Measurements from ENCODE around the gene CACNA1C.

CACNA1C gene

DNA sequence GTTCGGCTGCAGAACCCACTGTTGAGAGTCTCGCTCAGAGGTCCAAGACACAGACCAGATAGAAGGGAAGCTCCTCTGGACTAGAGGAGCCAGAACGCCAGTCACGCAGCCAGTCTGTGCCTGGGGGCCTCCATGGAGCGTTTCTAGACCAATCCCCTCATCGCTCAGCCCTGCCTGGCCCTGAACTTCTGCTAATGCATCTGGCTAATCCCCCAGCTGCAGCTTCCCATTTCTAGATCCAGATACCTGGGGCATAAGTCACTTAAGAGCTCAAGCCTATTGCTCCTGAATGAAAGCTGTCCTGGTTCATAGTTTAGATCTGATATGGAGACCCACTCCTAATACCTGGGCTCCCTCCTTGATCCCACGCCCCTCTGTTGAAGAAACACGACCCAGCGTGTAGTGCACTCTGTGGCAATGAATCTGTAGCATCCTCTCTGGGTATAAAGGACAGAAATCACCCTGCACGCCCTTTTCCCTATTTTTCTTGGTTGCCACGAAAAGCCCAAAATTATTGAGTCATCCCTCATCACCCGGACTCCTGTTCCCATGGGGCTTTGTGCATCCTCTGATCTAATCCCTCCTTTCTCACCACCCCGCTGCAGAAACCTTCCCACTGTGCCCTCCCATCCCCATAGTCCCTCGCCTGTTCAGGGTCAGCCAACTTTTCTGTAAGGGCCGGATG lies 400.4 kb downstream of the CACNA1C start:
- DNase-seq (ENCODE audit: low read depth): no peak
- TF ChIP-seq, protein P1, sequence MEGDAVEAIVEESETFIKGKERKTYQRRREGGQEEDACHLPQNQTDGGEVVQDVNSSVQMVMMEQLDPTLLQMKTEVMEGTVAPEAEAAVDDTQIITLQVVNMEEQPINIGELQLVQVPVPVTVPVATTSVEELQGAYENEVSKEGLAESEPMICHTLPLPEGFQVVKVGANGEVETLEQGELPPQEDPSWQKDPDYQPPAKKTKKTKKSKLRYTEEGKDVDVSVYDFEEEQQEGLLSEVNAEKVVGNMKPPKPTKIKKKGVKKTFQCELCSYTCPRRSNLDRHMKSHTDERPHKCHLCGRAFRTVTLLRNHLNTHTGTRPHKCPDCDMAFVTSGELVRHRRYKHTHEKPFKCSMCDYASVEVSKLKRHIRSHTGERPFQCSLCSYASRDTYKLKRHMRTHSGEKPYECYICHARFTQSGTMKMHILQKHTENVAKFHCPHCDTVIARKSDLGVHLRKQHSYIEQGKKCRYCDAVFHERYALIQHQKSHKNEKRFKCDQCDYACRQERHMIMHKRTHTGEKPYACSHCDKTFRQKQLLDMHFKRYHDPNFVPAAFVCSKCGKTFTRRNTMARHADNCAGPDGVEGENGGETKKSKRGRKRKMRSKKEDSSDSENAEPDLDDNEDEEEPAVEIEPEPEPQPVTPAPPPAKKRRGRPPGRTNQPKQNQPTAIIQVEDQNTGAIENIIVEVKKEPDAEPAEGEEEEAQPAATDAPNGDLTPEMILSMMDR (IDR thresholded peaks at IDR 0.05; ENCODE audit: low read depth, low read length): no peak
- TF ChIP-seq MYC (IDR thresholded peaks at IDR 0.05; ENCODE audit: low read depth, low read length): no peak
- TF ChIP-seq, protein P2, sequence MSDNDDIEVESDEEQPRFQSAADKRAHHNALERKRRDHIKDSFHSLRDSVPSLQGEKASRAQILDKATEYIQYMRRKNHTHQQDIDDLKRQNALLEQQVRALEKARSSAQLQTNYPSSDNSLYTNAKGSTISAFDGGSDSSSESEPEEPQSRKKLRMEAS (IDR thresholded peaks at IDR 0.05; ENCODE audit: low read depth, low read length): no peak
- no peak for TF ChIP-seq POLR2A (IDR thresholded peaks at IDR 0.05; ENCODE audit: extremely low read depth, insufficient read length)
- no peak overlapping the region for H3K4me3 ChIP-seq (ENCODE audit: low read depth, low read length)

DNA sequence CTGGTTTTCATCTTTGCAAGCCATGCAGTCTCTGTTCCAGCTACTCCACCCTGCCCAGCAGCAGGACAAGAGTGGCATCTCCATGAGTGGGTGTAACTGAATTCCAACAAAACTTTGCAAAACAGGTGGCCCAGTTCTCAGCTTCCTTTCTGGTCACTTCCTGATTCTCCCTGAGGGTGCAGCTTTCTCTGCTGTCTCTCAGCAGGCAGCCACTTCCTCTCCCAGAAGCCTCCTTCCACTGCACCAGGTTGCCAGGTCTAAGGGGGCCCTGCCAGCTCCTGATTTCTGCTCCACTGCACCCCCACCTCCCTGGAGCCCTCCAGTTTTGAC lies 400.9 kb downstream of the CACNA1C start:
- H3K4me3 ChIP-seq (ENCODE audit: low read depth, low read length): no peak overlapping the region
- TF ChIP-seq MYC (IDR thresholded peaks at IDR 0.05; ENCODE audit: low read depth, low read length) (0 out of 2 replicates have a peak, but pooled peaks have one; percentile 15), POLR2A (IDR thresholded peaks at IDR 0.05; ENCODE audit: extremely low read depth, insufficient read length) (no peak)
- TF ChIP-seq, protein P2 (IDR thresholded peaks at IDR 0.05; ENCODE audit: low read depth, low read length): no peak
- DNase-seq (ENCODE audit: low read depth): peak; percentile 77

DNA sequence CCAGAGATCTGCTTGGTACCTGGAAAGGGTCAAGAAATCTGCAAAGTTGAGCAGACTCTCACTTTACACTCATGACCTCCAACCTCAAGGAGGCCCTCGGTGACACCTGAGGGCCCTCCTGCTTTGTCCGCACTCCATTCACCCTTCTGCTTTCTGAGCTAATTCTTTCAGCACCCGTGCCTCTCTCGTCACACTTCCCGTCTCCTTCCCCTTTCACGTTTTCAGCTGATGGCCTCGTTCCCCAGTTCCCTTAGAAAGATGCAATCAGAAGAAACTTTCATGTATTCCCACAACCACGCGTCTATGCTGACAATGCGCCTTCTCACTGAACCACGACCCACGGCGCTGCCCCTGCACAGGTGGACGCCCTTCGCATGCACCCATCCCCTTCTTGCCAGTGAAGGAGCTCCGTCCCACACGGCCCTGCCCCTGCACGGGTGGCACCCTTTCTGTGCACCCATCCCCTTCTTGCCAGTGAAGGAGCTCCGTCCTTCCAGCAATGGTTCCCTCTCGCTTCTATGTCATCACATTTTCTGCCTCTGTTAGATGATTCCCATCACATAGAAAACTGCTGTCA lies 401.9 kb downstream of the CACNA1C start:
- TF ChIP-seq MYC (IDR thresholded peaks at IDR 0.05; ENCODE audit: low read depth, low read length): no peak
- TF ChIP-seq, protein P2 (IDR thresholded peaks at IDR 0.05; ENCODE audit: low read depth, low read length): no peak
- TF ChIP-seq, protein P1 (IDR thresholded peaks at IDR 0.05; ENCODE audit: low read depth, low read length): no peak
- no peak for TF ChIP-seq POLR2A (IDR thresholded peaks at IDR 0.05; ENCODE audit: extremely low read depth, insufficient read length)
- no peak overlapping the region for H3K4me3 ChIP-seq (ENCODE audit: low read depth, low read length)
- DNase-seq (ENCODE audit: low read depth): no peak

DNA sequence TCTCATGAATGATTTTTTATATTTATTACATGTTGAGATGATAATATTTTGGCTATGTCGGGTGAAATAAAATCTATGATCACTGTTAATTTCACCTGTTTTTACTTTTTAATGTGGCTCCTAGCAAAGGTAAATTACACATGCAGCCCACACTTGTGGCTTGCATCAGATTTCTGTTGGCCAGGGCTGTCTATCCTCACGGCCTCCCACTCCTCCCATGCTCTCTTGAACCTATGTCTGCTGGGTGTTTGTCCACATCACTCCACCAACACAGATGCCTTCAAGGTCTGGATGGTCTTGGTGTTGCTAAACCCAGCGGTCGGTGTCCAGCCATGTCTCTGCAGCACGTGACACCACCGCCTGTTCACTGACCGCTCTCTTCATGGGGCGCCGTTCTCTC lies 402.6 kb downstream of the CACNA1C start:
- TF ChIP-seq, protein P1 (IDR thresholded peaks at IDR 0.05; ENCODE audit: low read depth, low read length): no peak
- TF ChIP-seq, protein P2 (IDR thresholded peaks at IDR 0.05; ENCODE audit: low read depth, low read length): no peak
- TF ChIP-seq MYC (IDR thresholded peaks at IDR 0.05; ENCODE audit: low read depth, low read length) (no peak), POLR2A (IDR thresholded peaks at IDR 0.05; ENCODE audit: extremely low read depth, insufficient read length) (no peak)
- H3K4me3 ChIP-seq (ENCODE audit: low read depth, low read length): no peak overlapping the region
- no peak for DNase-seq (ENCODE audit: low read depth)

DNA sequence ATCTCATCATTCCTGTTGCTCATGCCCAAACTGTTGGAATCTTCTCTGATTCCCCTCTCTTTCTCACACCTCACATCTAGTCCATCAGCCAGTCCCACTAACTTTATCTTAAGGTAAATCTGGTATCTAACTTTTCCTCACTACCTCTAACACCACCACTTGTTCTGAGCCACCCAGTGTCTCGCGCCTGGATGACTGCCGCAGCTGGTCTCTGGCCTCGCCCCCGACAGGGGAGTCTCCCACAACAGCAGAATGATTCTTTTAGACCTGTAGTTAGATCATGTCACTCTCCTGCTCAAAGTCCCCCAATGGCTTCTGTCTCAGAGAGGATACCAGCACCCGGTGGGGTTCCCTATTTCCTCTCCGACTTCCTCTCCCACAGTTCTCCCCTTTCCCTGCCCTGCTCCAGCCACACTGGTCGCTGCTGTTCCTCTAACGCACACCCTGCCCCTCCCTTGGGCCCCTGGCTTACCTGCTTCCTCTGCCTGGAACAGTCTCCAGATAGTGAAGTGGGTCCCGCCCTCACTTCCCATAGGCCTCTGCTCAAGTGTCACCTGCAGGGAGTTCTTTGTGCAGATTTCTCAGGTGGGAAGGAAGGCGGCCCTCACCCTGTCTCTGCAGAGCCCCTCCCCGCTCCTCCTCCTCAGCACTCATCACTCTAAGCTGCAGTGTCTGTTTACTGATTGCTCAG lies 403.5 kb downstream of the CACNA1C start:
- H3K4me3 ChIP-seq (ENCODE audit: low read depth, low read length): no peak overlapping the region
- TF ChIP-seq MYC (IDR thresholded peaks at IDR 0.05; ENCODE audit: low read depth, low read length): no peak
- TF ChIP-seq, protein P1 (IDR thresholded peaks at IDR 0.05; ENCODE audit: low read depth, low read length): no peak
- TF ChIP-seq, protein P2 (IDR thresholded peaks at IDR 0.05; ENCODE audit: low read depth, low read length): no peak
- TF ChIP-seq POLR2A (IDR thresholded peaks at IDR 0.05; ENCODE audit: extremely low read depth, insufficient read length): no peak
- DNase-seq (ENCODE audit: low read depth): no peak

DNA sequence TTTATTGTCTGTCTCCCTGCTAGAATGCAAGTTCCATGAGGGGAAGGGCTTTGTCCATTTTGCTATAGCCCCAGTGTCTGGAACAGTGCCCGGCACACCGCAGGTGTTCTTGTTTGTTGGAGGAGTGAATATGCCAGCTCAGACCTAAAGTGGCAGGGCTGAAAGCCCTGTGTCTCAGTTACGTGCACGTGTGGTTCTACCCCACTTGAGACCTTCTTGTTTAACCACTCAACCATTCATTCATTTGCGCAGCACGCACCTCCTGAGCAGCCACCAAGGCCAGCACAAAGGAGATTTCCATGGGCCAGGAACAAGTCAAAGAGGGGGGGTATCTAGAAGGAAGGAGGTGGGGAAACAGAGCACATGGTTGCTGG lies 404.0 kb downstream of the CACNA1C start:
- DNase-seq (ENCODE audit: low read depth): no peak
- no peak overlapping the region for H3K4me3 ChIP-seq (ENCODE audit: low read depth, low read length)
- TF ChIP-seq, protein P2 (IDR thresholded peaks at IDR 0.05; ENCODE audit: low read depth, low read length): no peak
- TF ChIP-seq POLR2A (IDR thresholded peaks at IDR 0.05; ENCODE audit: extremely low read depth, insufficient read length): no peak
- no peak for TF ChIP-seq MYC (IDR thresholded peaks at IDR 0.05; ENCODE audit: low read depth, low read length)
- TF ChIP-seq, protein P1 (IDR thresholded peaks at IDR 0.05; ENCODE audit: low read depth, low read length): no peak
